Endothelial cell of umbilical vein (primary cell): ENCODE data around the gene THSD7B.

Source experiments
- POLR2AphosphoS5 ChIP-seq: IDR thresholded peaks from 2 replicates; pipeline ENCODE4 v1.6.1; 2012; ENCODE audit warnings: low read depth, mild to moderate bottlenecking, control low read depth, low read length, moderate library complexity; ENCODE audit not compliant: insufficient read depth
- TF ChIP-seq, protein P1 (sequence below), 2 donors: IDR thresholded peaks; 1 replicate in 1 of 2; 2 replicates in 1 of 2; pipeline ENCODE4 v1.5.1; 2011; ENCODE audit warnings: low read length in 2 of 2, mild to moderate bottlenecking in 2 of 2, moderate library complexity in 2 of 2, control low read depth in 1 of 2, inconsistent platforms in 1 of 2, low read depth in 1 of 2; ENCODE audit not compliant: insufficient read depth in 1 of 2; ENCODE audit errors: extremely low read depth in 1 of 2

DNA sequence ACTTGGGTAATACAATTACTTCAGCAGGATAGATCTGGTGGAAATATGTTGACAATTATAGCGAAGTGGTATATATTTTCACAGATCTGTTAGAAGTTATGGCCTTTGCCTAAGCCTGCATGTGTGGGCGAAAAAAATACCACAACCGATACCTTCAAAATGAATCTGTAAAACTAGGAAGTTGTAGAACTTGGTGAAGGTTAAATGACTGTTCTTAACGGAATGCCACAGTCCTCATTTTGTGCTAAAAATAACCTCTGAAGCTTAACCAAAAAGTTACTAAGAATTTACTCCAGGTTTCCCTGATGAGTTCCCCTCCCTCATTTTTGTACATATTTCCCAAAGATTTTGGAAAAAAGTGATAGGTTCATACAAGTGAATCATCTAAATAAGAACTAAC, 550.7 kb downstream of the THSD7B start:
- TF ChIP-seq, protein P1, sequence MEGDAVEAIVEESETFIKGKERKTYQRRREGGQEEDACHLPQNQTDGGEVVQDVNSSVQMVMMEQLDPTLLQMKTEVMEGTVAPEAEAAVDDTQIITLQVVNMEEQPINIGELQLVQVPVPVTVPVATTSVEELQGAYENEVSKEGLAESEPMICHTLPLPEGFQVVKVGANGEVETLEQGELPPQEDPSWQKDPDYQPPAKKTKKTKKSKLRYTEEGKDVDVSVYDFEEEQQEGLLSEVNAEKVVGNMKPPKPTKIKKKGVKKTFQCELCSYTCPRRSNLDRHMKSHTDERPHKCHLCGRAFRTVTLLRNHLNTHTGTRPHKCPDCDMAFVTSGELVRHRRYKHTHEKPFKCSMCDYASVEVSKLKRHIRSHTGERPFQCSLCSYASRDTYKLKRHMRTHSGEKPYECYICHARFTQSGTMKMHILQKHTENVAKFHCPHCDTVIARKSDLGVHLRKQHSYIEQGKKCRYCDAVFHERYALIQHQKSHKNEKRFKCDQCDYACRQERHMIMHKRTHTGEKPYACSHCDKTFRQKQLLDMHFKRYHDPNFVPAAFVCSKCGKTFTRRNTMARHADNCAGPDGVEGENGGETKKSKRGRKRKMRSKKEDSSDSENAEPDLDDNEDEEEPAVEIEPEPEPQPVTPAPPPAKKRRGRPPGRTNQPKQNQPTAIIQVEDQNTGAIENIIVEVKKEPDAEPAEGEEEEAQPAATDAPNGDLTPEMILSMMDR (IDR thresholded peaks at IDR 0.05; ENCODE audit: extremely low read depth in 1 of 2, insufficient read depth in 1 of 2, low read depth in 1 of 2, low read length in 2 of 2): no peak
- TF ChIP-seq POLR2AphosphoS5: no peak
